Colonic mucosa (tissue), 4 donors: ENCODE data around the gene GON4L. TPM values are rescaled to one million over a fixed set of nuclear protein-coding genes. Genes with fewer than 3 reads are reported as not detected.

ENCODE experiments used
- DNase-seq: peaks from one replicate; pipeline ENCODE4 v3.0.0-alpha.2; 2020
- H3K27ac ChIP-seq: fragments of 200-600 bp; one replicate; pipeline ENCODE4 v1.8.0; 2021
- H3K27me3 ChIP-seq: fragments of 200-600 bp; one replicate; pipeline ENCODE4 v1.8.0; 2021
- H3K36me3 ChIP-seq: fragments of 200-600 bp; one replicate; pipeline ENCODE4 v1.8.0; 2021
- H3K4me1 ChIP-seq: fragments of 200-600 bp; one replicate; pipeline ENCODE4 v1.8.0; 2021; ENCODE audit warnings: mild to moderate bottlenecking
- H3K4me3 ChIP-seq: fragments of 200-600 bp; one replicate; pipeline ENCODE4 v1.8.0; 2021
- H3K9ac ChIP-seq, 2 donors: one replicate each; pipeline ENCODE4 v1.7.0; 2013; ENCODE audit warnings: control low read depth in 2 of 2, low read depth in 2 of 2, low read length in 2 of 2
- H3K9me3 ChIP-seq: fragments of 200-600 bp; one replicate; pipeline ENCODE4 v1.8.0; 2021
- CTCF ChIP-seq: fragments of 200-600 bp; IDR thresholded peaks from one replicate; pipeline ENCODE4 v1.8.0; 2022; ENCODE audit warnings: antibody characterized with exemption, mild to moderate bottlenecking
- intact Hi-C: fragments of 100-400 bp; cut with DNase I; formaldehyde crosslinking; loops from one replicate; pipeline ENCODE4 v1.14.1; 2022
- total RNA-seq, 2 donors: library from RNA; stranded (reverse); fragmentation: NEBNext Ultra II Directional in 1 of 2; extraction: Animal tissue kit (Norgen Biotek cat#: 25700) in 1 of 2; gene quantifications; one replicate each; pipeline ENCODE4 v1.2.1, GENCODE V29; 2021
- donor health status: healthy.
- donor health status: DM: no; HTN: no; CAD: no.
- donor health status: DM: no; HTN: no; CAD: no.

Gene GON4L
- total RNA-seq, 2 donors from 2014 or later: 33.3 to 34.7 TPM

GRCh38 chr1:155882235-155882634, 25.2 kb upstream of the GON4L start:
- no peaks in the 10 kb centered on the region for H3K27me3 ChIP-seq
- DNase-seq: no peak
- no peaks in the 10 kb centered on the region for H3K4me1 ChIP-seq
- H3K9ac ChIP-seq: no peak overlapping the region
- no peaks in the 10 kb centered on the region for H3K9me3 ChIP-seq
- no peaks in the 10 kb centered on the region for H3K36me3 ChIP-seq
- no peak overlapping the region for H3K27ac ChIP-seq
- no peak for TF ChIP-seq CTCF
- H3K4me3 ChIP-seq: no peak overlapping the region
- intact Hi-C loops: no loop called here

- Histone ChIP-seq H3K27me3 (no peaks in the 10 kb centered on the region), H3K4me3 (no peak overlapping the region), H3K4me1 (no peaks in the 10 kb centered on the region), H3K36me3 (no peaks in the 10 kb centered on the region), H3K9me3 (no peaks in the 10 kb centered on the region), H3K27ac (no peak overlapping the region), H3K9ac (no peak overlapping the region)
- TF ChIP-seq CTCF: no peak
- DNase-seq: no peak
- intact Hi-C loops: no loop called here
Measured at GRCh38 chr1:155880950-155881349, 23.9 kb upstream of the GON4L start.

DNA sequence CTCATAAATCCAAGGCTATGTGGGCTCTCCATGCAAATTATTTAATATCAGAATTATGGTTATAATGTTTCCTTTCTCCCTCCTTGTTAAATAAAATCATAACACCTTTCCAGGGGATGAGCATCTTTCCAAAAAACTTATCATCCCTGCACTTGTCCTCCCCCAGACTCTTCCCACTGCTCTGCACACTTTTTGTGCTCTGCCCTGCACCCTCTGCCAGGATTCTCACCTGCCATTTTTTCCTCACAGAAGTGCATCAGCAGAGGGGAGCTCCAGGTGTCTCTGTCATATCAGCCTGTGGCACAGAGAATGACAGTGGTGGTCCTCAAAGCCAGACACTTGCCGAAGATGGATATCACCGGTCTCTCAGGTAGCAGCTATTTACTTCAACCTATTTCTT, 23.2 kb upstream of the GON4L start:
- Histone ChIP-seq H3K27ac (no peak overlapping the region), H3K9me3 (no peaks in the 10 kb centered on the region), H3K27me3 (no peaks in the 10 kb centered on the region), H3K4me3 (no peak overlapping the region), H3K9ac (no peak overlapping the region), H3K4me1 (no peaks in the 10 kb centered on the region), H3K36me3 (no peaks in the 10 kb centered on the region)
- no peak for DNase-seq
- intact Hi-C loops: no loop called here
- no peak for TF ChIP-seq CTCF

GRCh38 chr1:155877945-155878344, 20.9 kb upstream of the GON4L start:
- intact Hi-C loops: no loop called here
- DNase-seq: no peak
- TF ChIP-seq CTCF: no peak
- Histone ChIP-seq H3K27ac (no peak overlapping the region), H3K4me3 (no peak overlapping the region), H3K36me3 (no peaks in the 10 kb centered on the region), H3K9ac (no peak overlapping the region), H3K4me1 (no peaks in the 10 kb centered on the region), H3K9me3 (no peaks in the 10 kb centered on the region), H3K27me3 (no peaks in the 10 kb centered on the region)

DNA sequence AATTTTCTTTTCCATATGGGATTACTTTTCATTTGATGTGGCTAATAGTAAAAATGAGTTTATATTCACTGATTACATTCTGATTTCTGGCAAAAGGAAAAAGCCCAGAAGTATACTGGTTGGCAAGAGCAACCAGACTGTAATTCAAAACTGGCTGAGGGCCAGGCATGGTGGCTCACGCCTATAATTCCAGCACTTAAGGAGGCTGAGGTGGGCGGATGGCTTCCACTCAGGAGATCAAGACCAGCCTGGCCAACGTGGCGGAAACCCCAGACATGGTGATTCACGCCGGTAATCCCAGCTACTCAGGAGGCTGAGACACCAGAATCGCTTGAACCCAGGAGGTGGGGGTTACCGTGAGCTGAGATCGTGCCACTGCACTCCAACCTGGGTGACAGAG, 16.8 kb upstream of the GON4L start:
- Histone ChIP-seq H3K27ac (no peak overlapping the region), H3K4me1 (no peaks in the 10 kb centered on the region), H3K27me3 (no peaks in the 10 kb centered on the region), H3K9me3 (no peaks in the 10 kb centered on the region), H3K9ac (no peak overlapping the region), H3K4me3 (no peak overlapping the region), H3K36me3 (no peaks in the 10 kb centered on the region)
- intact Hi-C loops: no loop called here
- DNase-seq: peak; percentile 35
- no peak for TF ChIP-seq CTCF

DNA sequence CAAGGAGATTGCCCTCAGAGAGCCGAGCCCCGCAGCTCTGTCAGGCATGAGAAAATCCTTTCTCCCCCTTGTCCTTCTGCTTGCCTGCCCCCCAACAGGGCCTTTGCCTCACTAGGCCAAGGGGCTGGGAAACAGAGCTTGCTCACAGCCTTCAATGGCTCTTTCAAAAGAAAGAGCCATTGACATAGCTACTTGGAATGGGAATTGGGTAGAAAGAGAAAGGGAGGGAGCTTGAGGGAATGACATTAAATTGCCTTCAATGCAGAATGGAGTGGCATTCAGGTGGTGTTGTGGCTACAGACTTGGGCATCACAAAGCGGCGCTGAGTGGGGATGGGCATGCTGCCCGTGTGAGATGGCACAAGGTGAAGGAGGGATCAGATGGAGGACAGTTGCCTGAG, 15.5 kb upstream of the GON4L start:
- H3K27ac ChIP-seq: no peak overlapping the region
- H3K4me3 ChIP-seq: no peak overlapping the region
- no peaks in the 10 kb centered on the region for H3K9me3 ChIP-seq
- no peaks in the 10 kb centered on the region for H3K36me3 ChIP-seq
- DNase-seq: no peak
- H3K9ac ChIP-seq: no peak overlapping the region
- intact Hi-C loops: no loop called here
- no peak for TF ChIP-seq CTCF
- no peaks in the 10 kb centered on the region for H3K4me1 ChIP-seq
- H3K27me3 ChIP-seq: no peaks in the 10 kb centered on the region
